AG09319 (cell line): ENCODE results near the gene CDH23.

Source experiments
- DNase-seq: peaks from one replicate; pipeline ENCODE4 v3.0.0-alpha.2; 2010; ENCODE audit warnings: low read depth; ENCODE audit errors: extremely low read depth
- TF ChIP-seq, protein P1 (sequence below): IDR thresholded peaks from 2 replicates; pipeline ENCODE4 v1.5.1; 2011; ENCODE audit warnings: low read depth, mild to moderate bottlenecking, inconsistent platforms, low read length, moderate library complexity

CDH23 gene

GRCh38 chr10:71825217-71825616 is 428.5 kb downstream of the CDH23 start:
- TF ChIP-seq, protein P1, sequence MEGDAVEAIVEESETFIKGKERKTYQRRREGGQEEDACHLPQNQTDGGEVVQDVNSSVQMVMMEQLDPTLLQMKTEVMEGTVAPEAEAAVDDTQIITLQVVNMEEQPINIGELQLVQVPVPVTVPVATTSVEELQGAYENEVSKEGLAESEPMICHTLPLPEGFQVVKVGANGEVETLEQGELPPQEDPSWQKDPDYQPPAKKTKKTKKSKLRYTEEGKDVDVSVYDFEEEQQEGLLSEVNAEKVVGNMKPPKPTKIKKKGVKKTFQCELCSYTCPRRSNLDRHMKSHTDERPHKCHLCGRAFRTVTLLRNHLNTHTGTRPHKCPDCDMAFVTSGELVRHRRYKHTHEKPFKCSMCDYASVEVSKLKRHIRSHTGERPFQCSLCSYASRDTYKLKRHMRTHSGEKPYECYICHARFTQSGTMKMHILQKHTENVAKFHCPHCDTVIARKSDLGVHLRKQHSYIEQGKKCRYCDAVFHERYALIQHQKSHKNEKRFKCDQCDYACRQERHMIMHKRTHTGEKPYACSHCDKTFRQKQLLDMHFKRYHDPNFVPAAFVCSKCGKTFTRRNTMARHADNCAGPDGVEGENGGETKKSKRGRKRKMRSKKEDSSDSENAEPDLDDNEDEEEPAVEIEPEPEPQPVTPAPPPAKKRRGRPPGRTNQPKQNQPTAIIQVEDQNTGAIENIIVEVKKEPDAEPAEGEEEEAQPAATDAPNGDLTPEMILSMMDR = no peak
- DNase-seq = no peak

DNA sequence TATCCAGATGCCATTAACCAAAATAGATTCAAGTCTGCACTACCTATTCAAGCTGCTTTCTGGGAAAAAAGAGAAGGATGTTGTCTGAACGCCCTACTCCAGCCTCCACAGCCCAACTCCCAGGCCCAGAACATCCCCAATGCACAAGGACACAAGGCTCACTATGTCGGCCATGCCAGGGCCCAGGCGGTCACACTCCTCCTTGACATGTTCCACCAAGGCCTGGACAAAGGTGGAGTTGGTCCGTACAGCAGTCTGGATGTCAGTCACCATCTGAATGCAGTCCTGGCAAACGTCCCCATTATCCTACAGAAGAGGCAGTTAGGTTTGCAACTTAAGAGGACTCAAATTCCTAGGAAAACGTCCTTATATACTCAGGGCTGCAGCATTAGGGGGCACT is 431.1 kb downstream of the CDH23 start:
- no peak for DNase-seq
- TF ChIP-seq, protein P1 = no peak

GRCh38 chr10:71828702-71829101 is 432.0 kb downstream of the CDH23 start:
- DNase-seq = no peak
- TF ChIP-seq, protein P1 = no peak

DNA sequence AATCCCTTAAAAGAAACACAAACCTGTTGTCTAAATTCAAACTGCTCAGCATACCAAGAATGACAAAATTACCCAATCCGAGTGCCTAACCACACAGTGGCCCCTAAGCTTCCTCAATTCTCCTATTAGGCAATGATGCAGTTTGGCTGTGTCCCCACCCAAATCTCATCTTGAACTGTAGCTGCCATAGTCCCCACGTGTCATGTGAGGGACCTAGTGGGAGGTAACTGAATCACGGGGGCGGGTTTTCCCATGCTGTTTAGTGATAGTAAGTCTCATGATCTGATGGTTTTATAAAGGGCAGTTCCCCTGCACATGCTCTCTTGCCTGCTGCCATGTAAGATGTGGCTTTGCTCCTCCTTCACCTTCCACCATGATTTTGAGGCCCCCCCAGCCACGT is 432.5 kb downstream of the CDH23 start:
- no peak for DNase-seq
- TF ChIP-seq, protein P1 = no peak

DNA sequence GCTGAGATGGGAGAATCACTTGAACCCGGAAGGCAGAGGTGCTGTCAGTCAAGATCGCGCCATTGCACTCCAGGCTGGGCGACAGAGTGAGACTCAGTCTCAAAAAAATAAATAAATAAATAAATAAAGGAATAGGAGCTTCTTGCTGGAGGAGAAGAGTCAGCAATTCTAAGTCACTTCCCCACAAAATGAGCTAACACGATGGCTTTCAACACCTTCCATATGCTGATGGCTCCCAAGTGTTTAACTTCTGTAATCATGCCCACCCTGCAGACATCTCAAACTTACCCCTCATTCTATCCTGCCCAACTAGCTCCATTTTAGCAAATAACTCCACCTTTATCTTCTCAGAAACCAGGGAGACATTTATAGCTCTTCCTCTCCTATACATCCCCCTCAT is 433.2 kb downstream of the CDH23 start:
- TF ChIP-seq, protein P1 = no peak

DNA sequence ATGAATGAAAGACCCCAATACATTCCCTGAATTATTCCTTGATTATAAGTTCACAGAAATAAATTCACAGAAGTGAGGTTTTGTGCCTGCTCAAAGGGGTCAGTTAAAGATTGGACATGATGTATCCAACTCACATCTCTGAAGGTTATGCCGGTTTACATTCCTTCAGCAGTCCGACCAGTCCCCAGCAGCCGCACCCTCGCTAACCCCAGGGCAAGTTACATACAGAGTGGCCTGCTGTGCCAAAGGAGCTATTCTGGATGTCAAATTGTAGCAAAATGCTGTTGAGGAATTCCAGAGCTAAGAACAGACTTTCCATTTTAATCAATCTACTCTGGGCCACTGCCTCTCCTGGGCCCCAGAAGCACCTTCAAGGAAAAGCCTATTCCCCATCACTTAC is 434.0 kb downstream of the CDH23 start:
- TF ChIP-seq, protein P1 = no peak
- DNase-seq = no peak

More for the DNA sequence above, 433.2 kb downstream of the CDH23 start:
- no peak for DNase-seq

- no peak for DNase-seq
- TF ChIP-seq, protein P1 = no peak
These were observed 435.2 kb downstream of the CDH23 start for GRCh38 chr10:71831646-71832552.
